Measurements from ENCODE around the gene ERBB2.
"Not testable (repeated sequence)": the region's sequence is repeated elsewhere in the genome, so short reads cannot be mapped to it uniquely, and the experiment has no call there.

The ERBB2 gene

GRCh38 chr17:39704821-39705551 is 5.1 kb downstream of the ERBB2 start:
- TF ChIP-seq JUND (IDR thresholded peaks at IDR 0.05; ENCODE audit: low read depth), result no peak
- in situ Hi-C loops (cut with HindIII; ENCODE audit: low pct_unique_long_range_greater_than_20kb, low sequenced_read_pairs), result no loop called here
- peak; percentile 77 to 92 for DNase-seq (ENCODE audit: low read depth in 1 of 2, low spot score in 1 of 2)

- DNase-seq (ENCODE audit: low read depth in 1 of 2, low spot score in 1 of 2), result peak; percentile 62 to 96
- in situ Hi-C loops (cut with HindIII; ENCODE audit: low pct_unique_long_range_greater_than_20kb, low sequenced_read_pairs), result no loop called here
- TF ChIP-seq JUND (IDR thresholded peaks at IDR 0.05; ENCODE audit: low read depth), result peak; percentile 83
Measured at GRCh38 chr17:39705786-39706348, 6.0 kb downstream of the ERBB2 start.

- DNase-seq (ENCODE audit: low read depth in 1 of 2, low spot score in 1 of 2), result no peak
- in situ Hi-C loops (cut with HindIII; ENCODE audit: low pct_unique_long_range_greater_than_20kb, low sequenced_read_pairs), result no loop called here
- TF ChIP-seq JUND (IDR thresholded peaks at IDR 0.05; ENCODE audit: low read depth), result no peak
Measured at GRCh38 chr17:39706383-39706782, 6.5 kb downstream of the ERBB2 start.

GRCh38 chr17:39706921-39707337 is 7.1 kb downstream of the ERBB2 start:
- no peak for TF ChIP-seq JUND (IDR thresholded peaks at IDR 0.05; ENCODE audit: low read depth)
- in situ Hi-C loops (cut with HindIII; ENCODE audit: low pct_unique_long_range_greater_than_20kb, low sequenced_read_pairs), result no loop called here
- no peak for DNase-seq (ENCODE audit: low read depth in 1 of 2, low spot score in 1 of 2)

- in situ Hi-C loops (cut with HindIII; ENCODE audit: low pct_unique_long_range_greater_than_20kb, low sequenced_read_pairs), result no loop called here
- DNase-seq (ENCODE audit: low read depth in 1 of 2, low spot score in 1 of 2), result no peak
- no peak for TF ChIP-seq JUND (IDR thresholded peaks at IDR 0.05; ENCODE audit: low read depth)
Measured at GRCh38 chr17:39709319-39709997, 9.6 kb downstream of the ERBB2 start.

- no peak for DNase-seq (ENCODE audit: low read depth in 1 of 2, low spot score in 1 of 2)
- TF ChIP-seq JUND (IDR thresholded peaks at IDR 0.05; ENCODE audit: low read depth), result no peak
- in situ Hi-C loops (cut with HindIII; ENCODE audit: low pct_unique_long_range_greater_than_20kb, low sequenced_read_pairs), result no loop called here
Measured at GRCh38 chr17:39709998-39710964, 10.4 kb downstream of the ERBB2 start.

GRCh38 chr17:39711071-39711470 is 11.2 kb downstream of the ERBB2 start:
- in situ Hi-C loops (cut with HindIII; ENCODE audit: low pct_unique_long_range_greater_than_20kb, low sequenced_read_pairs); DNase-seq (ENCODE audit: low read depth in 1 of 2, low spot score in 1 of 2): not testable (repeated sequence)

GRCh38 chr17:39711851-39712250 is 12.0 kb downstream of the ERBB2 start:
- DNase-seq (ENCODE audit: low read depth in 1 of 2, low spot score in 1 of 2), result no peak
- TF ChIP-seq JUND (IDR thresholded peaks at IDR 0.05; ENCODE audit: low read depth), result no peak
- in situ Hi-C loops (cut with HindIII; ENCODE audit: low pct_unique_long_range_greater_than_20kb, low sequenced_read_pairs), result no loop called here

GRCh38 chr17:39714234-39714633 is 14.4 kb downstream of the ERBB2 start:
- in situ Hi-C loops (cut with HindIII; ENCODE audit: low pct_unique_long_range_greater_than_20kb, low sequenced_read_pairs), result no loop called here
- DNase-seq (ENCODE audit: low read depth in 1 of 2, low spot score in 1 of 2), result no peak

GRCh38 chr17:39715375-39716072 is 15.7 kb downstream of the ERBB2 start:
- no peak for DNase-seq (ENCODE audit: low read depth in 1 of 2, low spot score in 1 of 2)
- no peak for TF ChIP-seq JUND (IDR thresholded peaks at IDR 0.05; ENCODE audit: low read depth)
- in situ Hi-C loops (cut with HindIII; ENCODE audit: low pct_unique_long_range_greater_than_20kb, low sequenced_read_pairs), result no loop called here

More at GRCh38 chr17:39714234-39714633, 14.4 kb downstream of the ERBB2 start:
- TF ChIP-seq JUND (IDR thresholded peaks at IDR 0.05; ENCODE audit: low read depth), result no peak

GRCh38 chr17:39716073-39716818 is 16.4 kb downstream of the ERBB2 start:
- in situ Hi-C loops (cut with HindIII; ENCODE audit: low pct_unique_long_range_greater_than_20kb, low sequenced_read_pairs), result no loop called here
- DNase-seq (ENCODE audit: low read depth in 1 of 2, low spot score in 1 of 2), result no peak
- TF ChIP-seq JUND (IDR thresholded peaks at IDR 0.05; ENCODE audit: low read depth), result no peak
